HTERT RPE-1 (cell line): ENCODE results near the gene PNPO.
"Not testable (repeated sequence)": the region's sequence is repeated elsewhere in the genome, so short reads cannot be mapped to it uniquely, and the experiment has no call there.

Experiments used
- in situ Hi-C: fragments of 300-500 bp; cut with MboI; formaldehyde crosslinking; loops from 4 replicates; pipeline ENCODE4 v1.14.3; 2020; ENCODE audit warnings: low sequenced_read_pairs

The PNPO gene

GRCh38 chr17:47970725-47971499 is 29.5 kb downstream of the PNPO start, which contains the start of gene CDK5RAP3:
TSS of gene CDK5RAP3 (plus strand) at chr17:47971113. CDS start at chr17:47971147, 34 bp downstream.
- in situ Hi-C loops = no loop called here

- in situ Hi-C loops = no loop called here
Observed at GRCh38 chr17:47973541-47973940, 32.2 kb downstream of the PNPO start.

- in situ Hi-C loops = no loop called here
Observed at GRCh38 chr17:47975189-47975822, 33.9 kb downstream of the PNPO start.

GRCh38 chr17:47975823-47976205 is 34.4 kb downstream of the PNPO start:
- in situ Hi-C loops = no loop called here

GRCh38 chr17:47978324-47978723 is 37.0 kb downstream of the PNPO start:
- in situ Hi-C loops = no loop called here

- in situ Hi-C loops = no loop called here
Observed at GRCh38 chr17:47980541-47980940, 39.2 kb downstream of the PNPO start.

- in situ Hi-C loops = no loop called here
Observed at GRCh38 chr17:47981462-47981861, 40.1 kb downstream of the PNPO start.

- in situ Hi-C loops = no loop called here
Observed at GRCh38 chr17:47982091-47982617, 40.8 kb downstream of the PNPO start.

GRCh38 chr17:47982645-47983390 is 41.4 kb downstream of the PNPO start:
- in situ Hi-C loops = no loop called here

- in situ Hi-C loops = no loop called here
Observed at GRCh38 chr17:47983492-47984223, 42.3 kb downstream of the PNPO start.

- in situ Hi-C loops = no loop called here
Observed at GRCh38 chr17:47986520-47986919, 45.1 kb downstream of the PNPO start.

- in situ Hi-C loops = no loop called here
Observed at GRCh38 chr17:47987240-47987835, 46.0 kb downstream of the PNPO start.

GRCh38 chr17:47988445-47988844 is 47.1 kb downstream of the PNPO start:
- in situ Hi-C loops = not testable (repeated sequence)

GRCh38 chr17:47989159-47989558 is 47.8 kb downstream of the PNPO start:
- in situ Hi-C loops = no loop called here

GRCh38 chr17:47989700-47990099 is 48.3 kb downstream of the PNPO start:
- in situ Hi-C loops = no loop called here

- in situ Hi-C loops = no loop called here
Observed at GRCh38 chr17:47990962-47991731, 49.8 kb downstream of the PNPO start.

- in situ Hi-C loops = no loop called here
Observed at GRCh38 chr17:47992216-47992615, 50.8 kb downstream of the PNPO start.

GRCh38 chr17:47993031-47993564 is 51.7 kb downstream of the PNPO start:
- in situ Hi-C loops = no loop called here

GRCh38 chr17:47993964-47994363 is 52.6 kb downstream of the PNPO start:
- in situ Hi-C loops = no loop called here
